ENCODE data around the gene RFNG. TPM values are rescaled to one million over a fixed set of nuclear protein-coding genes. Genes with fewer than 3 reads are reported as not detected.

The RFNG gene
- total and polyA plus RNA-seq, 2 of the 13 experiments (the other 11 are each of a cell fraction or from before 2014, with no cell fraction given): 61.4 to 64.0 TPM

DNA sequence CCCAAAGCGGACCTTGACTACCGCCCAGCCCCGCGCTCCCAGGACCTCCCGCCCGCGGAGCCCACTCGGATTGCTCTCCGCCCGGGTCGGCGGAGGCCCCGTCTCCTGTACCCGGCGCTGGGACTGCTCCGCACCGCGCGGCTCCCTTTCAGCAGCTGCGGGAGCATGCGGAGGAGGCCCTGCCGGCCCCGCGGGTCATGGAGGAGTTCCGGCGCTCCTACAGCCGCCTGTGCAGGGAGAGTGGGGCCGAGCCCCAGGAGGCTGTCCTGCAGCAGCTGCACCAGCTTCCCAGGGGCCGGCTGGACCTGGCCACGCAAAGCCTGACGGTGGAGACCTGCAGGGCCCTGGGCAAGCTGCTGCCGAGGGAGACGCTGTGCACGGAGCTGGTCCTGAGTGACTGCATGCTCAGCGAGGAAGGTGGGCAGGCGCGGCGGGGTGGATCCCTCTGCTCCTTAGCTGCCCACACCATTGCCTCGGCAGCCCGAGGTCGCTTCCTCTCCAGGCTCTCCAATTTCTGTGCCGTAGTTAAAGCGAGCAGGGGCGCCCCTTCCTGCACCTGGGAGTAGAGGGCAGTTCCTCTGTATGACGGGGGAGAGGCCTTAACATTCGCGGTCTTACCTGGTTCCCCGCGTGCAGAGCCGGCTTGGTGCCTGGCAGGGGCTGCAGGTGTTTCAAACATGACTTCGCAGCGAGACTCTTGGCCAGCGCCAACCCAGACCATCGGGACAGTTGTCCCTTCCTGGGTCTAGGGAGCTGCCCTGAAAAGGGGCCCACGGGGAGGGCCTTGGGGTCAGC, 28.0 kb downstream of the RFNG start (continued):
- TF ChIP-seq ZNF790 (CRISPR knock-in tag; IDR thresholded peaks at IDR 0.05; ENCODE audit: borderline replicate concordance) (no peak), ZKSCAN8 (CRISPR knock-in tag; IDR thresholded peaks at IDR 0.05; ENCODE audit: borderline replicate concordance) (no peak), SPEN (CRISPR knock-in tag; IDR thresholded peaks at IDR 0.05; ENCODE audit: low read depth) (no peak; the same call in none of the 2 replicates), NFRKB (IDR thresholded peaks at IDR 0.05) (no peak), ARHGAP35 (CRISPR knock-in tag; IDR thresholded peaks at IDR 0.05; ENCODE audit: borderline replicate concordance) (no peak), KMT2A (CRISPR knock-in tag; IDR thresholded peaks at IDR 0.05) (peak; percentile 31; the same call in 1 of the 2 replicates), ZNF891 (CRISPR knock-in tag; IDR thresholded peaks at IDR 0.05) (peak; percentile 68), ZNF543 (CRISPR knock-in tag; IDR thresholded peaks at IDR 0.05) (0 out of 2 replicates have a peak, but pooled peaks have one; percentile 22), SOX5 (CRISPR knock-in tag; IDR thresholded peaks at IDR 0.05; ENCODE audit: borderline replicate concordance) (no peak), ZNF709 (CRISPR knock-in tag; IDR thresholded peaks at IDR 0.05) (no peak), ZBTB7B (CRISPR knock-in tag; IDR thresholded peaks at IDR 0.05) (no peak), SIN3B (IDR thresholded peaks at IDR 0.05; ENCODE audit: low read length) (no peak), SMAD9 (CRISPR knock-in tag; IDR thresholded peaks at IDR 0.05) (0 out of 2 replicates have a peak, but pooled peaks have one; percentile 11), POLR2G (IDR thresholded peaks at IDR 0.05; ENCODE audit: low read depth, low read length) (peak; percentile 38), ZSCAN22 (CRISPR knock-in tag; IDR thresholded peaks at IDR 0.05) (0 out of 2 replicates have a peak, but pooled peaks have one; percentile 36), MED8 (CRISPR knock-in tag; IDR thresholded peaks at IDR 0.05; ENCODE audit: insufficient replicate concordance) (no peak), TEAD2 (CRISPR knock-in tag; IDR thresholded peaks at IDR 0.05) (no peak)
- TF ChIP-seq, protein P1, sequence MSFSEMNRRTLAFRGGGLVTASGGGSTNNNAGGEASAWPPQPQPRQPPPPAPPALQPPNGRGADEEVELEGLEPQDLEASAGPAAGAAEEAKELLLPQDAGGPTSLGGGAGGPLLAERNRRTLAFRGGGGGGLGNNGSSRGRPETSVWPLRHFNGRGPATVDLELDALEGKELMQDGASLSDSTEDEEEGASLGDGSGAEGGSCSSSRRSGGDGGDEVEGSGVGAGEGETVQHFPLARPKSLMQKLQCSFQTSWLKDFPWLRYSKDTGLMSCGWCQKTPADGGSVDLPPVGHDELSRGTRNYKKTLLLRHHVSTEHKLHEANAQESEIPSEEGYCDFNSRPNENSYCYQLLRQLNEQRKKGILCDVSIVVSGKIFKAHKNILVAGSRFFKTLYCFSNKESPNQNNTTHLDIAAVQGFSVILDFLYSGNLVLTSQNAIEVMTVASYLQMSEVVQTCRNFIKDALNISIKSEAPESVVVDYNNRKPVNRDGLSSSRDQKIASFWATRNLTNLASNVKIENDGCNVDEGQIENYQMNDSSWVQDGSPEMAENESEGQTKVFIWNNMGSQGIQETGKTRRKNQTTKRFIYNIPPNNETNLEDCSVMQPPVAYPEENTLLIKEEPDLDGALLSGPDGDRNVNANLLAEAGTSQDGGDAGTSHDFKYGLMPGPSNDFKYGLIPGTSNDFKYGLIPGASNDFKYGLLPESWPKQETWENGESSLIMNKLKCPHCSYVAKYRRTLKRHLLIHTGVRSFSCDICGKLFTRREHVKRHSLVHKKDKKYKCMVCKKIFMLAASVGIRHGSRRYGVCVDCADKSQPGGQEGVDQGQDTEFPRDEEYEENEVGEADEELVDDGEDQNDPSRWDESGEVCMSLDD (CRISPR knock-in tag; IDR thresholded peaks at IDR 0.05; ENCODE audit: borderline replicate concordance): no peak
- TF ChIP-seq, protein P2, sequence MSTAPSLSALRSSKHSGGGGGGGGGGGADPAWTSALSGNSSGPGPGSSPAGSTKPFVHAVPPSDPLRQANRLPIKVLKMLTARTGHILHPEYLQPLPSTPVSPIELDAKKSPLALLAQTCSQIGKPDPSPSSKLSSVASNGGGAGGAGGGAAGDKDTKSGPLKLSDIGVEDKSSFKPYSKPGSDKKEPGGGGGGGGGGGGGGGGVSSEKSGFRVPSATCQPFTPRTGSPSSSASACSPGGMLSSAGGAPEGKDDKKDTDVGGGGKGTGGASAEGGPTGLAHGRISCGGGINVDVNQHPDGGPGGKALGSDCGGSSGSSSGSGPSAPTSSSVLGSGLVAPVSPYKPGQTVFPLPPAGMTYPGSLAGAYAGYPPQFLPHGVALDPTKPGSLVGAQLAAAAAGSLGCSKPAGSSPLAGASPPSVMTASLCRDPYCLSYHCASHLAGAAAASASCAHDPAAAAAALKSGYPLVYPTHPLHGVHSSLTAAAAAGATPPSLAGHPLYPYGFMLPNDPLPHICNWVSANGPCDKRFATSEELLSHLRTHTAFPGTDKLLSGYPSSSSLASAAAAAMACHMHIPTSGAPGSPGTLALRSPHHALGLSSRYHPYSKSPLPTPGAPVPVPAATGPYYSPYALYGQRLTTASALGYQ (CRISPR knock-in tag; IDR thresholded peaks at IDR 0.05): no peak
- TF ChIP-seq, protein P3, sequence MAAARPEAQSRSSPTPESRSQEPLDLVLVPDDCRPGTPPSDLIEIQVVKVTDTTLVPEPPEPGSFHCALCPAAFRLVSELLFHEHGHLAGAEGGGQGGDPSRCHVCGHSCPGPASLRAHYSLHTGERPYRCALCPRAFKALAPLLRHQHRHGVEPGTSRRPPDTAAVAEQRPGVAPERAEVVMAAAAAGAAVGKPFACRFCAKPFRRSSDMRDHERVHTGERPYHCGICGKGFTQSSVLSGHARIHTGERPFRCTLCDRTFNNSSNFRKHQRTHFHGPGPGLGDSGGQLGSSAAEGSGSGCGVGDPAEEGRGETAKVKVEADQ (CRISPR knock-in tag; IDR thresholded peaks at IDR 0.05; ENCODE audit: borderline replicate concordance): no peak
- TF ChIP-seq, protein P4, sequence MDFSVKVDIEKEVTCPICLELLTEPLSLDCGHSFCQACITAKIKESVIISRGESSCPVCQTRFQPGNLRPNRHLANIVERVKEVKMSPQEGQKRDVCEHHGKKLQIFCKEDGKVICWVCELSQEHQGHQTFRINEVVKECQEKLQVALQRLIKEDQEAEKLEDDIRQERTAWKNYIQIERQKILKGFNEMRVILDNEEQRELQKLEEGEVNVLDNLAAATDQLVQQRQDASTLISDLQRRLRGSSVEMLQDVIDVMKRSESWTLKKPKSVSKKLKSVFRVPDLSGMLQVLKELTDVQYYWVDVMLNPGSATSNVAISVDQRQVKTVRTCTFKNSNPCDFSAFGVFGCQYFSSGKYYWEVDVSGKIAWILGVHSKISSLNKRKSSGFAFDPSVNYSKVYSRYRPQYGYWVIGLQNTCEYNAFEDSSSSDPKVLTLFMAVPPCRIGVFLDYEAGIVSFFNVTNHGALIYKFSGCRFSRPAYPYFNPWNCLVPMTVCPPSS (IDR thresholded peaks at IDR 0.05): no peak
- TF ChIP-seq, protein P5, sequence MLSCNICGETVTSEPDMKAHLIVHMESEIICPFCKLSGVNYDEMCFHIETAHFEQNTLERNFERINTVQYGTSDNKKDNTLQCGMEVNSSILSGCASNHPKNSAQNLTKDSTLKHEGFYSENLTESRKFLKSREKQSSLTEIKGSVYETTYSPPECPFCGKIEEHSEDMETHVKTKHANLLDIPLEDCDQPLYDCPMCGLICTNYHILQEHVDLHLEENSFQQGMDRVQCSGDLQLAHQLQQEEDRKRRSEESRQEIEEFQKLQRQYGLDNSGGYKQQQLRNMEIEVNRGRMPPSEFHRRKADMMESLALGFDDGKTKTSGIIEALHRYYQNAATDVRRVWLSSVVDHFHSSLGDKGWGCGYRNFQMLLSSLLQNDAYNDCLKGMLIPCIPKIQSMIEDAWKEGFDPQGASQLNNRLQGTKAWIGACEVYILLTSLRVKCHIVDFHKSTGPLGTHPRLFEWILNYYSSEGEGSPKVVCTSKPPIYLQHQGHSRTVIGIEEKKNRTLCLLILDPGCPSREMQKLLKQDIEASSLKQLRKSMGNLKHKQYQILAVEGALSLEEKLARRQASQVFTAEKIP (CRISPR knock-in tag; IDR thresholded peaks at IDR 0.05; ENCODE audit: borderline replicate concordance): no peak
